PFSK-1 (cell line): ENCODE data around the gene ADAMTS17.

ENCODE experiments used
- FOXP2 ChIP-seq: optimal IDR thresholded peaks from 2 replicates; pipeline ENCODE3; 2011; ENCODE audit warnings: borderline replicate concordance, control low read depth, inconsistent platforms; ENCODE audit not compliant: insufficient read depth; ENCODE audit errors: extremely low read length, extremely low read depth
- POLR2AphosphoS5 ChIP-seq: IDR thresholded peaks from 2 replicates; pipeline ENCODE4 v1.6.1; 2012; ENCODE audit warnings: low read depth, mild to moderate bottlenecking, control low read depth, low read length, moderate library complexity
- SIN3A ChIP-seq: IDR thresholded peaks from 2 replicates; pipeline ENCODE4 v1.6.1; 2012; ENCODE audit warnings: mild to moderate bottlenecking, low read length, moderate library complexity, borderline replicate concordance; ENCODE audit not compliant: insufficient read depth
- TAF1 ChIP-seq: IDR thresholded peaks from 2 replicates; pipeline ENCODE4 v1.6.1; 2012; ENCODE audit warnings: low read length, control low read depth, borderline replicate concordance; ENCODE audit not compliant: insufficient read depth
- TF ChIP-seq, protein P1 (sequence below), 2 experiments: IDR thresholded peaks; 2 replicates each; pipeline versions ENCODE4 v1.6.1 to v1.8.0; 2011 to 2012; ENCODE audit warnings: low read depth in 2 of 2, low read length in 2 of 2, control low read depth in 1 of 2, inconsistent platforms in 1 of 2, mild to moderate bottlenecking in 1 of 2, moderate library complexity in 1 of 2; ENCODE audit not compliant: insufficient read depth in 1 of 2

The ADAMTS17 gene

DNA sequence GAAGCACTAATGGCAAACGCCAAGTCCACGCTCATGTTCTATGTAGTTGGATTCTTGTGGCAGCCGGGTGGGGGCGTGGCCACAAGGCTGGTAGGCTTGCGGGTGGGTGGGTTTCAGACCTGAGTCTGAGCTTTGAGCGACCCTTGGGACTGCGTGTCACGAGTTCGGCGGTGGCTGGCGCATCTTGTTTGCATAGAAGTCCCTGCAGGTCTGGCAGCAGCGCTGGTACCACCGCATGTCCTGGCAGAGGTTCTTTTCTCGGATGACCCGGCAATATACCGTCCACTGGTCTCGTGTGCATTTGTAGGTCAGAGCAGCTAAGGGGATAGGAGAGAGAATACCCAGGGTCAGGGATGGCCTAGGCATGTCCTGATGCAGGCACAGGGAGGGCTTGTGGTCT, 367.5 kb downstream of the ADAMTS17 start:
- TF ChIP-seq SIN3A (no peak), POLR2AphosphoS5 (no peak), TAF1 (no peak), FOXP2 (no peak)
- TF ChIP-seq, protein P1, sequence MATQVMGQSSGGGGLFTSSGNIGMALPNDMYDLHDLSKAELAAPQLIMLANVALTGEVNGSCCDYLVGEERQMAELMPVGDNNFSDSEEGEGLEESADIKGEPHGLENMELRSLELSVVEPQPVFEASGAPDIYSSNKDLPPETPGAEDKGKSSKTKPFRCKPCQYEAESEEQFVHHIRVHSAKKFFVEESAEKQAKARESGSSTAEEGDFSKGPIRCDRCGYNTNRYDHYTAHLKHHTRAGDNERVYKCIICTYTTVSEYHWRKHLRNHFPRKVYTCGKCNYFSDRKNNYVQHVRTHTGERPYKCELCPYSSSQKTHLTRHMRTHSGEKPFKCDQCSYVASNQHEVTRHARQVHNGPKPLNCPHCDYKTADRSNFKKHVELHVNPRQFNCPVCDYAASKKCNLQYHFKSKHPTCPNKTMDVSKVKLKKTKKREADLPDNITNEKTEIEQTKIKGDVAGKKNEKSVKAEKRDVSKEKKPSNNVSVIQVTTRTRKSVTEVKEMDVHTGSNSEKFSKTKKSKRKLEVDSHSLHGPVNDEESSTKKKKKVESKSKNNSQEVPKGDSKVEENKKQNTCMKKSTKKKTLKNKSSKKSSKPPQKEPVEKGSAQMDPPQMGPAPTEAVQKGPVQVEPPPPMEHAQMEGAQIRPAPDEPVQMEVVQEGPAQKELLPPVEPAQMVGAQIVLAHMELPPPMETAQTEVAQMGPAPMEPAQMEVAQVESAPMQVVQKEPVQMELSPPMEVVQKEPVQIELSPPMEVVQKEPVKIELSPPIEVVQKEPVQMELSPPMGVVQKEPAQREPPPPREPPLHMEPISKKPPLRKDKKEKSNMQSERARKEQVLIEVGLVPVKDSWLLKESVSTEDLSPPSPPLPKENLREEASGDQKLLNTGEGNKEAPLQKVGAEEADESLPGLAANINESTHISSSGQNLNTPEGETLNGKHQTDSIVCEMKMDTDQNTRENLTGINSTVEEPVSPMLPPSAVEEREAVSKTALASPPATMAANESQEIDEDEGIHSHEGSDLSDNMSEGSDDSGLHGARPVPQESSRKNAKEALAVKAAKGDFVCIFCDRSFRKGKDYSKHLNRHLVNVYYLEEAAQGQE (IDR thresholded peaks at IDR 0.05; ENCODE audit: insufficient read depth in 1 of 2, low read depth in 2 of 2, low read length in 2 of 2) = no peak

DNA sequence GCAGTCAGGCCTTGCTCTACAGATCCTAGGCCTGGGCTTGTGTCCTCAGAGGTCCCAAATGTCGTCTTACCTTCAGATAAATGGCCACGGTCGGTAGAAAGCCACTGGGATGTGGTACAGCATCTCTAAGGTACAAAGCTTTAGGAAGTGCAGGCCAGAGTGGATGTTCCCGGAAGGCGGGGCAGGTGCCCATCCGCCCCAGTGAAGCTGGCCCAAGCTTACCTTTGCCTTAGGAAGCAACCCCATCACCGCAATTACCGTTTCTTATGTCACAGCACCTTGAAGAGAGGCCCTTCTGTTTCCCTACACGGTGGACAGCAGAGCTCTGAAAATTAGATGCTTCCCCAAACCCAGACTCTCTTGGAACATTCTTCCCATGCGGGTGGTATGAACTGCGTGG, 368.4 kb downstream of the ADAMTS17 start:
- TF ChIP-seq POLR2AphosphoS5 (no peak), SIN3A (no peak), FOXP2 (no peak), TAF1 (no peak)
- TF ChIP-seq, protein P1 (IDR thresholded peaks at IDR 0.05; ENCODE audit: insufficient read depth in 1 of 2, low read depth in 2 of 2, low read length in 2 of 2) = no peak

DNA sequence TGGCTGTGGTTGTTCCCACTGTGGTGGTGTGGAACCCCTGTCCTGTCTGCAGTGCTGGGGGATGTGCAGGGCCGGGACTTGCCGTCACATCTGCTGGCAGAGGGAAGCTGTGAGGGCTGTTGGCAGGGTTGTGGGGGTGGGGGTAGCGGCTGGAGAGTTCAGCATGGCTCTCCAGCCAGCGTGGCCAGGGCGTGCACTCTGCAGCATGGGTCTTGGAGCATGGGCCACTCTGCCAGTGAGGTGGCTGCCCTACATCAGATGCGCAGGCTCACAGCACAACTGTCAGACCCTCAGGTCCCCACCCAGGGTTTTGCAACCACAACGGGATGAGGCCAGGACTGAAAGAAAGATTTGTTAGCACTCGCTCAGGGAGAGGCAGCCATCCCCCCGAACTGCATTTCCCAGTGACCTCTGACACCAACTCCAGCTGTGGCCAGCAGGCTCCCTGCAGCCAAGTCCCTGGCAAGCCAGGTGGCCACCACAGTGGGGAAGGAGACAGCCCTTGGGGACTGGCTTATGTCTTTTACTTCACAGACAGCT, 370.8 kb downstream of the ADAMTS17 start:
- TF ChIP-seq SIN3A (no peak), TAF1 (no peak), POLR2AphosphoS5 (no peak), FOXP2 (no peak)
- TF ChIP-seq, protein P1 (IDR thresholded peaks at IDR 0.05; ENCODE audit: insufficient read depth in 1 of 2, low read depth in 2 of 2, low read length in 2 of 2) = no peak

DNA sequence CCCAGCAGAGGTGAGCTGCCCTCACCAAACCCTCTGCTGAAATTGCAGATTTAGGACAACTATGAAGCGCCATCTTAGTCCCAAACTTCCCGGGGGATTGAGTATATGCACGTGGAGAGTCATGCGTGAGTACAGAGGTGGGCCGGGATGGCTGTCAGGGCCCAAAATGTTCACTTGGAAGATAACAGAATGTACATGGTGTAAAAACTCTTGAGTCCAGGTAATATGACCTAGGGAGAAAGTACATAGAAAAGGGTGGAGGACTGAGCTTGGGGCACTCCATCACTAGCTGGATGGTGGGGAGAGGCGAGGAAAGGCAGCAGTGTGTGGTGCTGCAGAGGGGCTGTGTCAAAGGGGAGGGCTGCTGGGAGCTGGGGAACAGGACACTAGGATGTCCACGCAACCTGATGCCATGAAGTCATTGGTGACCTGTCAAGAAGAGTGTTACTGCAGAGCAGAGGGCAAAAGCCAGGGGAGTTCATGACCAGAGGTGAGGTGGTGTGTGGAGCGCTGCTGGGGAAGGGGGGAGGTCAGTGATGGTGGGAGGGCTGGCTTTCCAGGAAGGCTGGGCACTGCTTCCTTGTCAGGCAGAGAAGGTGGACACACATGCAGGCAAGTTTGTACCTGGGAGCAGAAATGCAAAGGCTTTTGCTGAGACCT, 372.4 kb downstream of the ADAMTS17 start:
- no peak for TF ChIP-seq SIN3A
- no peak for TF ChIP-seq FOXP2
- no peak for TF ChIP-seq POLR2AphosphoS5
- TF ChIP-seq, protein P1 (IDR thresholded peaks at IDR 0.05; ENCODE audit: insufficient read depth in 1 of 2, low read depth in 2 of 2, low read length in 2 of 2) = no peak
- TF ChIP-seq TAF1 = no peak
